IPS DF 4.7 (cell line): ENCODE data around the gene KDM7A.

Source experiments
- DNase-seq: peaks from one replicate; pipeline ENCODE4 v3.0.0-alpha.2; 2013; ENCODE audit warnings: low spot score; ENCODE audit errors: extremely low read depth

Gene KDM7A, protein sequence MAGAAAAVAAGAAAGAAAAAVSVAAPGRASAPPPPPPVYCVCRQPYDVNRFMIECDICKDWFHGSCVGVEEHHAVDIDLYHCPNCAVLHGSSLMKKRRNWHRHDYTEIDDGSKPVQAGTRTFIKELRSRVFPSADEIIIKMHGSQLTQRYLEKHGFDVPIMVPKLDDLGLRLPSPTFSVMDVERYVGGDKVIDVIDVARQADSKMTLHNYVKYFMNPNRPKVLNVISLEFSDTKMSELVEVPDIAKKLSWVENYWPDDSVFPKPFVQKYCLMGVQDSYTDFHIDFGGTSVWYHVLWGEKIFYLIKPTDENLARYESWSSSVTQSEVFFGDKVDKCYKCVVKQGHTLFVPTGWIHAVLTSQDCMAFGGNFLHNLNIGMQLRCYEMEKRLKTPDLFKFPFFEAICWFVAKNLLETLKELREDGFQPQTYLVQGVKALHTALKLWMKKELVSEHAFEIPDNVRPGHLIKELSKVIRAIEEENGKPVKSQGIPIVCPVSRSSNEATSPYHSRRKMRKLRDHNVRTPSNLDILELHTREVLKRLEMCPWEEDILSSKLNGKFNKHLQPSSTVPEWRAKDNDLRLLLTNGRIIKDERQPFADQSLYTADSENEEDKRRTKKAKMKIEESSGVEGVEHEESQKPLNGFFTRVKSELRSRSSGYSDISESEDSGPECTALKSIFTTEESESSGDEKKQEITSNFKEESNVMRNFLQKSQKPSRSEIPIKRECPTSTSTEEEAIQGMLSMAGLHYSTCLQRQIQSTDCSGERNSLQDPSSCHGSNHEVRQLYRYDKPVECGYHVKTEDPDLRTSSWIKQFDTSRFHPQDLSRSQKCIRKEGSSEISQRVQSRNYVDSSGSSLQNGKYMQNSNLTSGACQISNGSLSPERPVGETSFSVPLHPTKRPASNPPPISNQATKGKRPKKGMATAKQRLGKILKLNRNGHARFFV

DNA sequence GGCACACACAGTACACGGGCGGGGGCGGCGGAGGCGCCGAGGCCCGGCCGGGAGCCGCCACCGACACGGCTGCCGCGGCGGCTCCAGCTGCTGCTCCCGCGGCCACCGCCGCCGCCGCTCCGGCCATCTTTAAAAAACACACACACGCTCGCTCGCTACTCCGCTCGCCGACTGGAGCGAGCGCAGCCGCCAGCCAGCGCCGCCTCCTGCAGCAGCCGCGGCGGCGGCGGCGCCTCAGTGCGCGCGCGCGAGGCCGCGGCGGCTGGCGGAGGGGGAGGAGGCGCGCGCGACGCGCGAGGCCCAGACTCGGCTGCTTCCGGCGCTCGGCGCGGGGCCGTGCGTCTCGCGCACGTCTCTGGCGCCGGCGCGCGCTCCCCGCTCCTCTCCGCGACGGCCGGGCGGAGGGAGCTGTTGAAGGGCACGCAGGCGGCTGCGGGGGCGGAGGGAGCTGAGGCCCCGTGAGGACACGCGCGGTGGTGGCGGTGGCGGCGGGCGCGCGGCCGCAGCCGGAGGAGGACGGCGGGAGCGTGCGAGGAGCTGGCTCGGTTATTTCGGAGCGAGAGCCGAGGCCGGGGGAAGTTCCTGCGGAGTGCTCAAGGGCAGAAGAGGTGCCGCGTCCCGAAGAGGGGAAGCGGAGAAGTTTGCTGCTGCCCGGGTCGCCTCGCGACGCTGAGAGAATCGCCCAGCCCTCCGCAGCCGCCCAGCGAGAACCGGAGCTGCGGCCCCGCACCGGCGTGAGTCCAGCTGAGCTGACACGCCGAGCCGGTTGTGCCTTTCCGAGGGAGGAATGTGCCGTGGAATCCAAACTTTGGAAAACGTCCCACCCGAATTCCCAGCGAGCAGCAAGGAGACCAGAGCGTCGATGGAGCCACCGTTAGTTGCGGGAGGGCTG lies at the start of gene KDM7A:
Gene KDM7A (minus strand): TSS at position 173 of the 892 bp plus-strand sequence. CDS start 46 bp downstream, at position 127.
- no peak for DNase-seq

DNA sequence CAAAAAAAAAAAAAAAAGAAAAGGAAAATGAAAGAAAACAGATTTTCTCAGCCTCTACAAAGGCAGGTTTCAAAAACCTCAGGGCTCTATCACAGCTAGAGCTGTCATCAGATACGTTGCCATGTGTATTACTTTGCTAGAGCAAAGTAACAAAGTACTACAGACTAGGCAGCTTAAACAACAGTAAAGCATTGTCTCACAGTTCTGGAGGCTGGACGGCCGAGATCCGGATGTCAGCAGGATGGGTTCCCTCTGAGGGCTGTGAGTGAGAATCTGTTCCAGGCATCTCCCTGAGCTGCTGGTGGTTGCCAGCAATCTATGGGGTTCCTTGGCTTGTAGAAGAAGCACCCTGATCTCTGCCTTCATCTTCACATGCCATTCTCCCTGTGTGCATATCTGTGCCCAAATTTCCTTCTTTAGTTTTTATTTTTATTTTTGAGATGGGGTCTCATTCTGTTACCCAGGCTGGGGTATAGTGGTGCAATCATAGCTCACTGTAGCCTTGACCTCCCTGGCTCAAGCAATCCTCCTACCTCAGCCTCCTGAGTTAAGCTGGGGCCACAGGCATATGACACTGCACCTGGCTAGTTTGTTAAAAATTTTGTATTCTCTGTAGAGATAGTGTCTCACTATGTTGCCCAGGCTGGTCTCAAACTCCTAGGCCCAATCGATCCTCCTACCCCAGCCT lies 48.9 kb upstream of the KDM7A start:
- no peak for DNase-seq

- DNase-seq = no peak
Observed at GRCh38 chr7:140223515-140224221, 46.9 kb upstream of the KDM7A start.

GRCh38 chr7:140222814-140223213 lies 46.0 kb upstream of the KDM7A start:
- DNase-seq = no peak

- no peak for DNase-seq
Observed at GRCh38 chr7:140219672-140220524, 43.1 kb upstream of the KDM7A start.

- no peak for DNase-seq
Observed at GRCh38 chr7:140218656-140219055, 41.9 kb upstream of the KDM7A start.

DNA sequence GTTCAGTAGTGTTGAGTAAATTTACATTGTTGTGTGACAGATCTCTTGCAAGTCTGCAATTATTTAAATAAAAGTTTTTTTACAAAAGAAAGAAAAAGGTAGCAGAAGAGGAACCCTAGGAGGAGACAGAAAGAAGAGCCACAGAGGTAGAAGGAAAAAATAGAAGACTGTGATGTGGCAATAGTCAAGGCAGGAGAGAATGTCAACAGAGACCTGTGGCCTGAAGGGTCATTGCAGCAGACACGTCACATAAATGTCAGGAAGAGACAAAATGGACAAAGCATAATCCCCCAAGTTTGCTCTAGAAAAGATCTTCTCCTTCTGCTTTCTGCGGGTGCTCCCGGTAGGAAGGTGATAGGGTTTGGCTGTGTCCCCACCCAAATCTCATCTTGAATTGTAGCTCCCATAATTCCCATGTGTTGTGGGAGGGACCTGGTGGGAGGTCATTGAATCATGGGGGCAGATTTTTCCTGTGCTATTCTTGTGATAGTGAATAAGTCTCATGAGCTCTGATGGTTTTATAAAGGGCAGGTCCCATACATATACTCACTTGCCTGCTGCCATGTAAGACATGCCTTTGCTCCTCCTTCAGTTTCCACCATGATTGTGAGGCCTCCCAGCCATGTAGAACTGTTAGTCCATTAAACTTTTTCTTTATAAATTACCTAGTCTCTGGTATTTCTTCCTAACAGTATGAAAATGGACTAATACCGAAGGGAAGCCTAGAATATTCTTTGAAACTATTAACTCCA lies 41.1 kb upstream of the KDM7A start:
- DNase-seq = no peak

GRCh38 chr7:140215281-140215680 lies 38.5 kb upstream of the KDM7A start:
- DNase-seq = no peak

DNA sequence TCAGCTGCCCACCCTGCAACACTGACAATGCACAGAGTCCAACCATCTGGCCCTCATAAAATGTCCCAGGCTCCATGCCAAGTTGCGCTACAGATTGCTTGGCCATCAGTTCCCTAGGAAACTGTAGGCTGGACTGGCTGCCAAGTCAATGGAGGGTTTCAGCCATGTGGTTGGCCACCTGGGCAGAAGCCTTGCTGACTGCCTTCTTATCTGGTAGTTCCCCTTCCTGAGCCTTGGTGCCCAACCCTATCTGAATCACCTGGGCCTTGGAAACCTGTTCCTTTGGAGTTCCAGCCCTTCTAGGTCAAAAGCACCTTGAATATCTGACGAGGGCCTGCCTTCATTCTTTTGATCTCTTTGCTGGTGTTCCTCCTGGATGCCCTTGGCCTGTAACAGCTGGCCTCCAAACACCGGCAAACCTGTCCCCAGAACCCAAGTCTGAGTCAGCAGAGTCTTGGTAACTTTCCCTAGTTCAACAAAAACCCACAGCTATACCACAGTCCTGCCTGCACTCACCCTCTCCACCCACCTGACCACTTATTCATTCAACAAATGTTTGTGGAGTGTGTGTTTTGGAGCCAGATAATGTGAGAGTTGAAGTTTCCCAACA lies 37.4 kb upstream of the KDM7A start:
- no peak for DNase-seq

- DNase-seq = no peak
Observed at GRCh38 chr7:140213684-140214074, 36.9 kb upstream of the KDM7A start.

- no peak for DNase-seq
Observed at GRCh38 chr7:140212100-140212881, 35.5 kb upstream of the KDM7A start.

GRCh38 chr7:140211698-140212097 lies 34.9 kb upstream of the KDM7A start:
- no peak for DNase-seq

GRCh38 chr7:140209866-140210609 lies 33.3 kb upstream of the KDM7A start:
- DNase-seq = no peak

DNA sequence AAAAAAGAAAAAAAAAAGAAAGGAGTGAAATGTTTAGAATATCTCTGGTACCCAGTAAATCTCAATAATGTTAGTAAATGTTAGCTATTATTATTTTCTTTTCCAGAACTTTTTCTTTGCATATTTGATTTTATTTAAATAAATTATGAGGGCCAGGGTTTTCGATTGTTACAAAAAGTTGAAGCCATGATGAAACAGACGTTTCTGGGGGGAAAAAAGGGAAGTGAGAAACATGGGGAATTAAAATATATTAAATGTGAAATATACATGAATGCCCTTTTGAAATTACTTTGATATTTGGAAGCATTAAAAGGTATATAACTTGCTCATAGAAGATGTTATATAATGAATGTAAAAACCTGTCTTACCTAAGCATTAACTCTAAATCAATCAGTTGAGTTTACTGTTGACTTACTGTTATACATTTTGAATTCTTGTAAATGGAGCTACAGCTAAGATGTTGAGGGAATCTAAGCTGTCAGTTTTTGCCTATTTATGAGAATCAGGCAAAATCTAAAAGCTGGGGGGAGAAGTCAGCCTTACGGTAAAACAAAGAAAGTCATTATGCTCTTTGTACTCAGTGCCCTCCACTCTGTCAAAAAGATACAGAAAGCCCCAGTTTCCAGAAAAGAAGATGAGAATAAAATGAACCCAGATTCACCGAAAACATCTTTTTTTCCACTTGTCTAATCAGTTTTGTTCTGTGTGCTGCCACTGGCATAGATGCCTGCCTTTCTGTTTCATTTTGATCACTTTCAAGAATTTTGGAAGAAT lies 30.0 kb upstream of the KDM7A start:
- DNase-seq = no peak

DNA sequence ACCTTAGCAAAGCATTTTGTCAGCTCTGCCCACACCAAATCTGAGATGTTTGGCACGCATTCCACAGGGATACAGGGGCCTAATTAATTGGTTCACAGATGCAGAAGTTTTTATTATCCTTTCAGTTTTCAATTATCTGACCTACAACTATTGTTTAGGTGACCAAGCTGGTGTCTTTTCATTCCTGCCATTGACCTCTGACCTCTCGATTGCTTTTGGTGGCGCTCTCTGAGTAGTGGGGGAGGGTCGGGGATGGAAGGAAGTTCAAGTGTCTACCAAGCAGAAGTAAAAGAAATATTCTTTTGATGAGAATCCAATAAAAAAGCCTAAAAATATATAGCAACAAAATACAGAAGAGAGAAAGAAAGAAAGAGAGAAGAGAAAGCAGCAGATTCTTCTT lies 28.8 kb upstream of the KDM7A start:
- no peak for DNase-seq

GRCh38 chr7:140203556-140203955 lies 26.8 kb upstream of the KDM7A start:
- DNase-seq = no peak
